Neural progenitor cell (in vitro differentiated cells): Measurements from ENCODE around the gene DNER. TPM values are rescaled to one million over a fixed set of nuclear protein-coding genes. Genes with fewer than 3 reads are reported as not detected.

ENCODE experiments used
- DNase-seq: peaks from one replicate; pipeline ENCODE4 v3.0.0-alpha.2; 2016; ENCODE audit warnings: low spot score
- H2AFZ ChIP-seq: fragments of 200-600 bp; sonication (generic); replicated peaks from 2 replicates; pipeline ENCODE4 v1.6.1; 2016; ENCODE audit warnings: antibody characterized with exemption
- H3F3A ChIP-seq: fragments of 200-600 bp; sonication (generic); 2 replicates; pipeline ENCODE4 v1.6.1; 2016; ENCODE audit warnings: antibody characterized with exemption, low read depth
- H3K27ac ChIP-seq: fragments of 200-600 bp; sonication (generic); 2 replicates; pipeline ENCODE4 v1.5.1; 2016; ENCODE audit warnings: mild to moderate bottlenecking
- H3K27me3 ChIP-seq: fragments of 200-600 bp; sonication (generic); 2 replicates; pipeline ENCODE4 v1.6.1; 2016; ENCODE audit warnings: mild to moderate bottlenecking, moderate library complexity
- H3K36me3 ChIP-seq: fragments of 200-600 bp; sonication (generic); 2 replicates; pipeline ENCODE4 v1.5.1; 2016
- H3K4me1 ChIP-seq: fragments of 200-600 bp; sonication (generic); 2 replicates; pipeline ENCODE4 v1.6.1; 2016; ENCODE audit warnings: mixed run types
- H3K4me2 ChIP-seq: fragments of 200-600 bp; sonication (generic); 2 replicates; pipeline ENCODE4 v1.6.1; 2016
- H3K4me3 ChIP-seq: fragments of 200-600 bp; sonication (generic); 2 replicates; pipeline ENCODE4 v1.5.1; 2016
- H3K79me2 ChIP-seq: fragments of 200-600 bp; sonication (generic); 2 replicates; pipeline ENCODE4 v1.6.1; 2016; ENCODE audit warnings: low read depth
- H3K9ac ChIP-seq: fragments of 200-600 bp; sonication (generic); 2 replicates; pipeline ENCODE4 v1.6.1; 2016
- H3K9me3 ChIP-seq: fragments of 200-600 bp; sonication (generic); 2 replicates; pipeline ENCODE4 v1.5.1; 2016; ENCODE audit warnings: low read depth
- H4K20me1 ChIP-seq: fragments of 200-600 bp; sonication (generic); 2 replicates; pipeline ENCODE4 v1.6.1; 2016; ENCODE audit warnings: low read depth
- H3K27ac Mint-ChIP-seq: 3 replicates; pipeline ENCODE4 v1.8.0; 2021; ENCODE audit warnings: mixed read lengths
- H3K27me3 Mint-ChIP-seq: 2 replicates; pipeline ENCODE4 v1.8.0; 2022; ENCODE audit warnings: low read depth, mild to moderate bottlenecking, inconsistent platforms, moderate library complexity, mixed read lengths; ENCODE audit not compliant: insufficient read depth
- H3K36me3 Mint-ChIP-seq: 3 replicates; pipeline ENCODE4 v1.8.0; 2021; ENCODE audit warnings: mixed read lengths
- H3K4me1 Mint-ChIP-seq: 3 replicates; pipeline ENCODE4 v1.8.0; 2021; ENCODE audit warnings: mixed read lengths
- H3K4me3 Mint-ChIP-seq: 3 replicates; pipeline ENCODE4 v1.8.0; 2021; ENCODE audit warnings: mild to moderate bottlenecking, moderate library complexity, mixed read lengths
- H3K9me3 Mint-ChIP-seq: 3 replicates; pipeline ENCODE4 v1.8.0; 2020; ENCODE audit warnings: mixed read lengths
- EZH2 ChIP-seq: fragments of 200-600 bp; sonication (generic); IDR thresholded peaks from 2 replicates; pipeline ENCODE4 v1.6.1; 2017; ENCODE audit warnings: antibody characterized with exemption, mild to moderate bottlenecking, moderate library complexity
- EZH2phosphoT487 ChIP-seq: fragments of 200-600 bp; sonication (generic); IDR thresholded peaks from 2 replicates; pipeline ENCODE4 v1.6.1; 2017; ENCODE audit warnings: antibody characterized with exemption
- total RNA-seq: library from RNA; depleted of rRNA; stranded (reverse); fragments of >200 nt; gene quantifications from 2 replicates; pipeline ENCODE4 v1.2.3, GENCODE V29; 2015; ENCODE audit warnings: low replicate concordance
- TF ChIP-seq, protein P1 (sequence below): fragments of 200-600 bp; sonication (generic); IDR thresholded peaks from 2 replicates; pipeline ENCODE4 v1.5.1; 2017; ENCODE audit warnings: antibody characterized with exemption, mild to moderate bottlenecking

DNER gene
- total RNA-seq, 1 donor from 2014 or later = 0.97 TPM

DNA sequence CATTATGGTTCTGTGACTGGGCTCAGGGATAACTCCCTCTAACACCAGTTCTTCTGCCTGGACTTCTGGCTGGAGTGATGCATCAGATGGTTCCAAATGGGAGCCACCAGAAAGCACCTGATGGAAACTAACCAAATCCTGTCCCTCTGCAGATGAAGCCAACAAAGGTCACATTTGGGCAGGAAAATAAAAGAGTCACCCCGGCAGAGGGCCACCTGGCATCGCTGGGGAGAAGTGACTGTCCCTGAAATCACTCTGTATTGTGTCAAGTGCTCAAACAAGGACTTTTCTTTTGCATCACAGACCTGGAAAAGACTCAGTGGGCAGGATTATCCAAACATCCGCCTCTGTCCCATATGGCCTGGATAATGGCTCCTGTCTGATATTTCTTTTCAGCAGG, 47.5 kb downstream of the DNER start:
- Histone ChIP-seq H3K36me3 (no peaks in the 10 kb centered on the region), H3K4me2 (no peak overlapping the region)
- TF ChIP-seq EZH2phosphoT487 = no peak
- TF ChIP-seq, protein P1, sequence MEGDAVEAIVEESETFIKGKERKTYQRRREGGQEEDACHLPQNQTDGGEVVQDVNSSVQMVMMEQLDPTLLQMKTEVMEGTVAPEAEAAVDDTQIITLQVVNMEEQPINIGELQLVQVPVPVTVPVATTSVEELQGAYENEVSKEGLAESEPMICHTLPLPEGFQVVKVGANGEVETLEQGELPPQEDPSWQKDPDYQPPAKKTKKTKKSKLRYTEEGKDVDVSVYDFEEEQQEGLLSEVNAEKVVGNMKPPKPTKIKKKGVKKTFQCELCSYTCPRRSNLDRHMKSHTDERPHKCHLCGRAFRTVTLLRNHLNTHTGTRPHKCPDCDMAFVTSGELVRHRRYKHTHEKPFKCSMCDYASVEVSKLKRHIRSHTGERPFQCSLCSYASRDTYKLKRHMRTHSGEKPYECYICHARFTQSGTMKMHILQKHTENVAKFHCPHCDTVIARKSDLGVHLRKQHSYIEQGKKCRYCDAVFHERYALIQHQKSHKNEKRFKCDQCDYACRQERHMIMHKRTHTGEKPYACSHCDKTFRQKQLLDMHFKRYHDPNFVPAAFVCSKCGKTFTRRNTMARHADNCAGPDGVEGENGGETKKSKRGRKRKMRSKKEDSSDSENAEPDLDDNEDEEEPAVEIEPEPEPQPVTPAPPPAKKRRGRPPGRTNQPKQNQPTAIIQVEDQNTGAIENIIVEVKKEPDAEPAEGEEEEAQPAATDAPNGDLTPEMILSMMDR = no peak
- no peak for TF ChIP-seq EZH2

DNA sequence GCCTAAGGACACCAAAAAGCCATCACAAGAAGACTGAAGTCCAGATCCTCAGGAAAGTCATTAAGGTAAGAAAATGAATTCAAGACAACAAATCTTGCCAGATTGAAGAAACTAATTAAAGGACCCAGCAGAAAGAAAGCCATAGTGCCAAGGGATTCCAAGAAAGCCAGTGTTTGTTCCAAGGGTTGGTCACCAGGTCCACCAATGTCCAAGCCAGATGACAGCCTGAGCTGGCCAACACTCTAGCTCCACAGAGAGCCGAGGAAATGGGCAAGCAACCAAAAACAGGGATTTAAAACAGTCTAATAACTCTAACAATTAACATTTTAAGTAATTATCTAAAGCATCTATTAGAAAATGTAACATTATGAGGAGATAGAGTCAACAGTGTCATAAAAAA, 49.2 kb downstream of the DNER start:
- no peaks in the 10 kb centered on the region for H3K36me3 ChIP-seq
- TF ChIP-seq, protein P1 = no peak
- TF ChIP-seq EZH2 (no peak), EZH2phosphoT487 (no peak)

More for the DNA sequence above, 47.5 kb downstream of the DNER start:
- Mint-ChIP-seq H3K4me3 (no peak overlapping the region), H3K36me3 (no peaks in the 10 kb centered on the region), H3K4me1 (no peaks in the 10 kb centered on the region), H3K27me3 (peaks cover 2% of the 10 kb centered on the region), H3K9me3 (no peaks in the 10 kb centered on the region), H3K27ac (no peak overlapping the region)
- H3K9ac ChIP-seq = no peak overlapping the region
- no peaks in the 10 kb centered on the region for H3K79me2 ChIP-seq
- no peaks in the 10 kb centered on the region for H3K27me3 ChIP-seq
- DNase-seq = no peak
- no peak overlapping the region for H2AFZ ChIP-seq
- H3K27ac ChIP-seq = no peak overlapping the region
- H3F3A ChIP-seq = no peaks in the 10 kb centered on the region
- no peaks in the 10 kb centered on the region for H4K20me1 ChIP-seq
- no peaks in the 10 kb centered on the region for H3K9me3 ChIP-seq
- H3K4me1 ChIP-seq = no peaks in the 10 kb centered on the region
- H3K4me3 ChIP-seq = no peak overlapping the region

DNA sequence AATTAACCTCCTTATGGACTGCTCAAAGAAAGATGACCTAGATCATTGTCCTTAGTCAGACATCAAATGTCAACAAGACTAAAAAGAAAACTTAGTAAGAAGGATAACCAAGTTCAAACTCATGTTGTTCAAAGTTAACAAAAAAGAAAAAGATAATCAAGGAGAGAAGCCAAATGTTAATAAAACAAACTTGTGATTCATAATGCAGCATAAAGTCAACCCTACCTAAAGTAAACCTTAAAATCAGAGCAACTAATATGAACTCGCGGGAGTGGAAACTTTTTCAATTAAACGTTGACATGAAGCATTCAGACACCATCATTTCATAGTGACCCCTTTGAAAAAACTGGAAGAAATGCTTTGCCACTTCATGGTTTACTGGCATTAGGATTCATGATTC, 52.9 kb downstream of the DNER start:
- no peak overlapping the region for H3K27ac Mint-ChIP-seq
- H3K4me3 Mint-ChIP-seq = no peak overlapping the region
- no peaks in the 10 kb centered on the region for H3F3A ChIP-seq
- no peaks in the 10 kb centered on the region for H3K79me2 ChIP-seq
- H3K27me3 ChIP-seq = no peaks in the 10 kb centered on the region
- H3K4me3 ChIP-seq = no peak overlapping the region
- no peaks in the 10 kb centered on the region for H3K4me1 ChIP-seq
- H3K4me1 Mint-ChIP-seq = no peaks in the 10 kb centered on the region
- no peaks in the 10 kb centered on the region for H3K9me3 ChIP-seq
- no peak overlapping the region for H3K4me2 ChIP-seq
- no peaks in the 10 kb centered on the region for H3K36me3 Mint-ChIP-seq
- H3K9ac ChIP-seq = no peak overlapping the region
- H3K27ac ChIP-seq = no peak overlapping the region
- H2AFZ ChIP-seq = no peak overlapping the region
- H3K9me3 Mint-ChIP-seq = no peaks in the 10 kb centered on the region
- no peaks in the 10 kb centered on the region for H3K36me3 ChIP-seq
- H3K27me3 Mint-ChIP-seq = no peaks in the 10 kb centered on the region
- TF ChIP-seq, protein P1 = no peak
- TF ChIP-seq EZH2phosphoT487 (no peak), EZH2 (no peak)
- no peaks in the 10 kb centered on the region for H4K20me1 ChIP-seq
- no peak for DNase-seq

More for the DNA sequence above, 49.2 kb downstream of the DNER start:
- Mint-ChIP-seq H3K36me3 (no peaks in the 10 kb centered on the region), H3K27me3 (peaks cover 2% of the 10 kb centered on the region), H3K27ac (no peak overlapping the region), H3K9me3 (no peaks in the 10 kb centered on the region), H3K4me3 (no peak overlapping the region), H3K4me1 (no peaks in the 10 kb centered on the region)
- H3K79me2 ChIP-seq = no peaks in the 10 kb centered on the region
- H2AFZ ChIP-seq = no peak overlapping the region
- no peak for DNase-seq
- H3K27ac ChIP-seq = no peak overlapping the region
- no peak overlapping the region for H3K9ac ChIP-seq
- H3K4me3 ChIP-seq = no peak overlapping the region
- H3F3A ChIP-seq = no peaks in the 10 kb centered on the region
- no peaks in the 10 kb centered on the region for H3K27me3 ChIP-seq
- H3K4me2 ChIP-seq = no peak overlapping the region
- no peaks in the 10 kb centered on the region for H4K20me1 ChIP-seq
- no peaks in the 10 kb centered on the region for H3K9me3 ChIP-seq
- no peaks in the 10 kb centered on the region for H3K4me1 ChIP-seq
